ENCODE measurements around the gene PAXX. TPM values are rescaled to one million over a fixed set of nuclear protein-coding genes. Genes with fewer than 3 reads are reported as not detected.

Gene PAXX
- total RNA-seq, 1 donor from 2014 or later: 15.3 TPM

GRCh38 chr9:137034039-137034708, 42.0 kb downstream of the PAXX start:
- Histone ChIP-seq H3K4me3 (ENCODE audit: insufficient read depth, low read depth, low read length) (no peak overlapping the region), H3K4me2 (ENCODE audit: low read length) (no peak overlapping the region), H3K79me2 (ENCODE audit: insufficient read depth, low read length) (no peaks in the 10 kb centered on the region), H4K20me1 (ENCODE audit: insufficient read depth, low read length) (peaks cover 7% of the 10 kb centered on the region), H3K27ac (ENCODE audit: low read depth, low read length) (no peak overlapping the region), H3K4me1 (ENCODE audit: insufficient read depth, low read length) (peaks cover 2% of the 10 kb centered on the region), H3K27me3 (ENCODE audit: insufficient read depth, low read length) (no peaks in the 10 kb centered on the region), H3K9me3 (ENCODE audit: insufficient read depth, low read depth, low read length) (no peaks in the 10 kb centered on the region), H2AFZ (ENCODE audit: low read depth, low read length) (no peak overlapping the region), H3K36me3 (ENCODE audit: insufficient read depth, low read length) (no peaks in the 10 kb centered on the region), H3K9ac (ENCODE audit: low read length) (no peak overlapping the region)
- Mint-ChIP-seq H3K27ac (ENCODE audit: unreplicated experiment) (no peak overlapping the region), H3K9me3 (ENCODE audit: unreplicated experiment) (no peaks in the 10 kb centered on the region), H3K4me3 (ENCODE audit: unreplicated experiment) (no peak overlapping the region), H3K4me1 (ENCODE audit: low read depth, unreplicated experiment) (no peaks in the 10 kb centered on the region), H3K36me3 (ENCODE audit: low read depth, unreplicated experiment) (peaks cover 6% of the 10 kb centered on the region), H3K27me3 (ENCODE audit: low read depth, unreplicated experiment) (peaks cover 3% of the 10 kb centered on the region)
- TF ChIP-seq EZH2 (IDR thresholded peaks at IDR 0.05; ENCODE audit: insufficient read depth, low read length): no peak
- no peak for TF ChIP-seq CTCF (IDR thresholded peaks at IDR 0.05; ENCODE audit: insufficient read depth, low read depth, low read length)
- DNase-seq (ENCODE audit: low read depth): no peak
- FAIRE-seq: no peak

GRCh38 chr9:137034709-137035506, 42.7 kb downstream of the PAXX start:
- DNase-seq (ENCODE audit: low read depth) (peak; percentile 47), FAIRE-seq (peak; percentile 66)
- no peaks in the 10 kb centered on the region for H3K27me3 ChIP-seq (ENCODE audit: insufficient read depth, low read length)
- no peak overlapping the region for H3K4me2 ChIP-seq (ENCODE audit: low read length)
- no peak overlapping the region for H3K4me3 ChIP-seq (ENCODE audit: insufficient read depth, low read depth, low read length)
- Mint-ChIP-seq H3K27ac (ENCODE audit: unreplicated experiment) (no peak overlapping the region), H3K27me3 (ENCODE audit: low read depth, unreplicated experiment) (peaks cover 3% of the 10 kb centered on the region), H3K4me3 (ENCODE audit: unreplicated experiment) (no peak overlapping the region), H3K4me1 (ENCODE audit: low read depth, unreplicated experiment) (no peaks in the 10 kb centered on the region), H3K36me3 (ENCODE audit: low read depth, unreplicated experiment) (peaks cover 6% of the 10 kb centered on the region), H3K9me3 (ENCODE audit: unreplicated experiment) (no peaks in the 10 kb centered on the region)
- H3K9me3 ChIP-seq (ENCODE audit: insufficient read depth, low read depth, low read length): no peaks in the 10 kb centered on the region
- no peaks in the 10 kb centered on the region for H3K36me3 ChIP-seq (ENCODE audit: insufficient read depth, low read length)
- no peaks in the 10 kb centered on the region for H3K79me2 ChIP-seq (ENCODE audit: insufficient read depth, low read length)
- H3K4me1 ChIP-seq (ENCODE audit: insufficient read depth, low read length): no peaks in the 10 kb centered on the region
- no peak for TF ChIP-seq EZH2 (IDR thresholded peaks at IDR 0.05; ENCODE audit: insufficient read depth, low read length)
- TF ChIP-seq CTCF (IDR thresholded peaks at IDR 0.05; ENCODE audit: insufficient read depth, low read depth, low read length): peak; percentile 70
- H4K20me1 ChIP-seq (ENCODE audit: insufficient read depth, low read length): peaks cover under 1% of the 10 kb centered on the region
- H3K27ac ChIP-seq (ENCODE audit: low read depth, low read length): no peak overlapping the region
- no peak overlapping the region for H2AFZ ChIP-seq (ENCODE audit: low read depth, low read length)
- no peak overlapping the region for H3K9ac ChIP-seq (ENCODE audit: low read length)

- Histone ChIP-seq H2AFZ (ENCODE audit: low read depth, low read length) (no peak overlapping the region), H3K4me2 (ENCODE audit: low read length) (no peak overlapping the region), H3K9me3 (ENCODE audit: insufficient read depth, low read depth, low read length) (no peaks in the 10 kb centered on the region), H3K4me1 (ENCODE audit: insufficient read depth, low read length) (no peaks in the 10 kb centered on the region), H3K36me3 (ENCODE audit: insufficient read depth, low read length) (no peaks in the 10 kb centered on the region), H3K9ac (ENCODE audit: low read length) (no peak overlapping the region), H3K27me3 (ENCODE audit: insufficient read depth, low read length) (no peaks in the 10 kb centered on the region), H3K79me2 (ENCODE audit: insufficient read depth, low read length) (no peaks in the 10 kb centered on the region), H3K27ac (ENCODE audit: low read depth, low read length) (no peak overlapping the region), H3K4me3 (ENCODE audit: insufficient read depth, low read depth, low read length) (no peak overlapping the region), H4K20me1 (ENCODE audit: insufficient read depth, low read length) (no peaks in the 10 kb centered on the region)
- no peak overlapping the region for H3K27ac Mint-ChIP-seq (ENCODE audit: unreplicated experiment)
- TF ChIP-seq EZH2 (IDR thresholded peaks at IDR 0.05; ENCODE audit: insufficient read depth, low read length) (no peak), CTCF (IDR thresholded peaks at IDR 0.05; ENCODE audit: insufficient read depth, low read depth, low read length) (no peak)
- no peak for FAIRE-seq
- no peaks in the 10 kb centered on the region for H3K9me3 Mint-ChIP-seq (ENCODE audit: unreplicated experiment)
- peaks cover 6% of the 10 kb centered on the region for H3K36me3 Mint-ChIP-seq (ENCODE audit: low read depth, unreplicated experiment)
- H3K4me3 Mint-ChIP-seq (ENCODE audit: unreplicated experiment): no peak overlapping the region
- no peaks in the 10 kb centered on the region for H3K4me1 Mint-ChIP-seq (ENCODE audit: low read depth, unreplicated experiment)
- H3K27me3 Mint-ChIP-seq (ENCODE audit: low read depth, unreplicated experiment): peaks cover 3% of the 10 kb centered on the region
- no peak for DNase-seq (ENCODE audit: low read depth)
Measured at GRCh38 chr9:137035507-137035834, 43.2 kb downstream of the PAXX start.

All from astrocyte (in vitro differentiated cells and primary cell).